ENCODE data around the gene DPYSL3. TPM values are rescaled to one million over a fixed set of nuclear protein-coding genes. Genes with fewer than 3 reads are reported as not detected.

DPYSL3 gene
- total RNA-seq, 1 donor from 2014 or later = not detected

- TF ChIP-seq CTCF (IDR thresholded peaks at IDR 0.05) = no peak
- ATAC-seq (ENCODE audit: low read depth) = no peak
- POLR2A ChIA-PET = no interaction called here
- intact Hi-C loops (cut with micrococcal nuclease) = no loop called here
- CTCF ChIA-PET = no interaction called here
- Mint-ChIP-seq H3K36me3 (ENCODE audit: low read depth) (no peaks in the 10 kb centered on the region), H3K4me1 (no peaks in the 10 kb centered on the region), H3K27me3 (no peaks in the 10 kb centered on the region), H3K9me3 (no peaks in the 10 kb centered on the region), H3K4me3 (no peak overlapping the region), H3K27ac (no peak overlapping the region)
- no peak for DNase-seq
These were observed 149.1 kb downstream of the DPYSL3 start for GRCh38 chr5:147360816-147361215.

DNA sequence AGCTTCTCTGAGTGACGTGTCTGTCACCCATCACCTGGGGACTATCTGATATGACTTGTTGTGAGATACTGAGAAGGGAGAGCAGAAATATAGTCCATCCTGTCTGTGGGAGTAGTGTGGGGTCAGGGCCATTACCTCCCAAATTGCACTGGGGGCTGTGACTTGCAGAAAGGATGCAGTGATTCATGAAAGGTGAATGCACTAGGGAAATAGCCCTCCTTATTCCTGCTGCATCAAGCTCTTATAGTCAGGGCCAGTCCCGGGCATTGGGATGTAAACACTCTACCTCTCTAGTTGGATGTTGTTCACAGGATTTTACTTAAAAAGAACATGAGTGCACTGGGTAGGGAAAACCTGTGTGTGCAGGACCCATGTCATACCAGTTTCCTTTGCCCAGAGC is 150.3 kb downstream of the DPYSL3 start:
- H3K4me3 Mint-ChIP-seq = no peak overlapping the region

DNA sequence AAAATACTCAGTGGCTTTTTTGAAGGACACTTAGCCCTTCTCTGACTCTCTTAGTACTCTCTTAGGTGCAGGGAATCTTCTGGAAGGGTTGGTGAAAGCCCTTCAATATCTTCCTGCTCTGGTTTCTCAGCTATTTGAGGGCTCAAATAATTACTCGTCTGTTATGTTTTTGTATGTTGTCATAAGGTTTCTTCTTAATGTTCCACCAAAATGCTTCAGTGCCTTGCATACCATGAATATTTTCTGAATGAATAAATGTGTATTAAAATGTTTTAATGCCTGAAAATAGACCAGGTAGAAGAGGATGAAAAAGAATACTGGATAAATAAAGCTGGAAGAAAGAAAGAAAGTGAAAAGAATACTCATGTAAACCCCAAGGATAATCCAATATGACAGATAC is 150.8 kb downstream of the DPYSL3 start:
- H3K4me1 Mint-ChIP-seq = no peaks in the 10 kb centered on the region
- no peak overlapping the region for H3K4me3 Mint-ChIP-seq
- ATAC-seq (ENCODE audit: low read depth) (no peak), DNase-seq (no peak)
- H3K9me3 Mint-ChIP-seq = no peaks in the 10 kb centered on the region
- H3K27ac Mint-ChIP-seq = no peak overlapping the region
- TF ChIP-seq CTCF (IDR thresholded peaks at IDR 0.05) = no peak
- H3K36me3 Mint-ChIP-seq (ENCODE audit: low read depth) = no peaks in the 10 kb centered on the region
- POLR2A ChIA-PET = no interaction called here
- H3K27me3 Mint-ChIP-seq = no peaks in the 10 kb centered on the region
- CTCF ChIA-PET = no interaction called here
- intact Hi-C loops (cut with micrococcal nuclease) = no loop called here

More for the DNA sequence above, 150.3 kb downstream of the DPYSL3 start:
- POLR2A ChIA-PET = no interaction called here
- DNase-seq (no peak), ATAC-seq (ENCODE audit: low read depth) (no peak)
- H3K27ac Mint-ChIP-seq = no peak overlapping the region
- CTCF ChIA-PET = no interaction called here
- no peaks in the 10 kb centered on the region for H3K9me3 Mint-ChIP-seq
- H3K4me1 Mint-ChIP-seq = no peaks in the 10 kb centered on the region
- intact Hi-C loops (cut with micrococcal nuclease) = no loop called here
- no peak for TF ChIP-seq CTCF (IDR thresholded peaks at IDR 0.05)
- no peaks in the 10 kb centered on the region for H3K36me3 Mint-ChIP-seq (ENCODE audit: low read depth)
- H3K27me3 Mint-ChIP-seq = no peaks in the 10 kb centered on the region

- Mint-ChIP-seq H3K4me3 (no peak overlapping the region), H3K27me3 (no peaks in the 10 kb centered on the region), H3K9me3 (no peaks in the 10 kb centered on the region), H3K27ac (no peak overlapping the region), H3K36me3 (ENCODE audit: low read depth) (no peaks in the 10 kb centered on the region), H3K4me1 (no peaks in the 10 kb centered on the region)
- CTCF ChIA-PET = no interaction called here
- DNase-seq = no peak
- POLR2A ChIA-PET = no interaction called here
- no peak for TF ChIP-seq CTCF (IDR thresholded peaks at IDR 0.05)
- ATAC-seq (ENCODE audit: low read depth) = no peak
- intact Hi-C loops (cut with micrococcal nuclease) = no loop called here
These were observed 160.6 kb downstream of the DPYSL3 start for GRCh38 chr5:147349241-147349640.

- ATAC-seq (ENCODE audit: low read depth) = no peak
- POLR2A ChIA-PET = no interaction called here
These were observed 161.4 kb downstream of the DPYSL3 start for GRCh38 chr5:147348451-147348850.

More at GRCh38 chr5:147348451-147348850, 161.4 kb downstream of the DPYSL3 start:
- CTCF ChIA-PET = no interaction called here
- Mint-ChIP-seq H3K9me3 (no peaks in the 10 kb centered on the region), H3K36me3 (ENCODE audit: low read depth) (no peaks in the 10 kb centered on the region), H3K4me1 (no peaks in the 10 kb centered on the region), H3K27me3 (no peaks in the 10 kb centered on the region), H3K4me3 (no peak overlapping the region), H3K27ac (no peak overlapping the region)
- no peak for DNase-seq
- intact Hi-C loops (cut with micrococcal nuclease) = no loop called here
- no peak for TF ChIP-seq CTCF (IDR thresholded peaks at IDR 0.05)
